WTC11 (cell line): ENCODE data around the gene EEF1E1.

ENCODE experiments used
- ATF3 ChIP-seq: sonication (generic); formaldehyde crosslinking; conservative IDR thresholded peaks from 2 replicates; pipeline ENCODE4 v1.8.1; 2022; ENCODE audit warnings: mild to moderate bottlenecking, missing genetic modification reagents
- CBFB ChIP-seq: sonication (generic); formaldehyde crosslinking; IDR thresholded peaks from 2 replicates; pipeline ENCODE4 v1.8.1; 2022; ENCODE audit warnings: mild to moderate bottlenecking, low read depth, missing genetic modification reagents
- CREM ChIP-seq: sonication (generic); formaldehyde crosslinking; IDR thresholded peaks from 2 replicates; pipeline ENCODE4 v1.8.1; 2022; ENCODE audit warnings: mild to moderate bottlenecking, missing genetic modification reagents, moderate library complexity
- CTCF ChIP-seq: fragments of 200-600 bp; IDR thresholded peaks from 2 replicates; pipeline ENCODE4 v1.8.0; 2022; ENCODE audit warnings: antibody characterized with exemption
- FOXK1 ChIP-seq: sonication (generic); formaldehyde crosslinking; IDR thresholded peaks from 2 replicates; pipeline ENCODE4 v1.8.0; 2022; ENCODE audit warnings: mild to moderate bottlenecking, moderate library complexity, missing genetic modification reagents
- GABPB1 ChIP-seq: sonication (generic); formaldehyde crosslinking; IDR thresholded peaks from 2 replicates; pipeline ENCODE4 v1.8.1; 2023; ENCODE audit warnings: mild to moderate bottlenecking, missing genetic modification reagents
- MYBL2 ChIP-seq: sonication (generic); formaldehyde crosslinking; IDR thresholded peaks from 2 replicates; pipeline ENCODE4 v1.8.1; 2023; ENCODE audit warnings: mild to moderate bottlenecking, moderate library complexity, missing genetic modification reagents
- NFYB ChIP-seq: sonication (generic); formaldehyde crosslinking; conservative IDR thresholded peaks from 2 replicates; pipeline ENCODE4 v1.8.0; 2022; ENCODE audit warnings: low read depth, missing genetic modification reagents
- PRDM15 ChIP-seq: sonication (generic); formaldehyde crosslinking; IDR thresholded peaks from 2 replicates; pipeline ENCODE4 v1.8.0; 2022; ENCODE audit warnings: missing genetic modification reagents
- SP1 ChIP-seq: sonication (generic); formaldehyde crosslinking; conservative IDR thresholded peaks from 2 replicates; pipeline ENCODE4 v1.8.1; 2022; ENCODE audit warnings: missing genetic modification reagents
- TEAD4 ChIP-seq: sonication (generic); formaldehyde crosslinking; IDR thresholded peaks from 2 replicates; pipeline ENCODE4 v1.8.0; 2022; ENCODE audit warnings: mild to moderate bottlenecking, missing genetic modification reagents
- TP53 ChIP-seq: sonication (generic); formaldehyde crosslinking; IDR thresholded peaks from 2 replicates; pipeline ENCODE4 v1.8.1; 2023; ENCODE audit warnings: mild to moderate bottlenecking, missing genetic modification reagents
- USF1 ChIP-seq: sonication (generic); formaldehyde crosslinking; IDR thresholded peaks from 2 replicates; pipeline ENCODE4 v1.8.0; 2022; ENCODE audit warnings: mild to moderate bottlenecking, missing genetic modification reagents

GRCh38 chr6:8123236-8123635 is 20.9 kb upstream of the EEF1E1 start:
- TF ChIP-seq CTCF (no peak), USF1 (CRISPR knock-in tag) (no peak), GABPB1 (CRISPR knock-in tag) (no peak), CBFB (no peak), NFYB (CRISPR knock-in tag) (no peak), PRDM15 (CRISPR knock-in tag) (no peak), ATF3 (no peak), TEAD4 (CRISPR knock-in tag) (no peak), SP1 (no peak), FOXK1 (CRISPR knock-in tag) (no peak), CREM (CRISPR knock-in tag) (no peak), TP53 (CRISPR knock-in tag) (no peak), MYBL2 (CRISPR knock-in tag) (no peak)
